ENCODE results near the gene PID1.

PID1 gene

GRCh38 chr2:229270551-229271410 lies at the start of gene PID1:
TSS of gene PID1 (minus strand) at chr2:229271287. CDS start at chr2:229271043, 244 bp downstream.
- DNase-seq (ENCODE audit: low read depth): no peak

GRCh38 chr2:229319558-229319957 lies 48.5 kb upstream of the PID1 start:
- DNase-seq (ENCODE audit: low read depth): no peak

- DNase-seq (ENCODE audit: low read depth): no peak
Observed at GRCh38 chr2:229314117-229314516, 43.0 kb upstream of the PID1 start.

- no peak for DNase-seq (ENCODE audit: low read depth)
Observed at GRCh38 chr2:229313591-229313990, 42.5 kb upstream of the PID1 start.

- DNase-seq (ENCODE audit: low read depth): no peak
Observed at GRCh38 chr2:229301237-229301636, 30.1 kb upstream of the PID1 start.

- DNase-seq (ENCODE audit: low read depth): no peak
Observed at GRCh38 chr2:229300790-229301189, 29.7 kb upstream of the PID1 start.

GRCh38 chr2:229300371-229300770 lies 29.3 kb upstream of the PID1 start:
- DNase-seq (ENCODE audit: low read depth): no peak

GRCh38 chr2:229297247-229297646 lies 26.2 kb upstream of the PID1 start:
- no peak for DNase-seq (ENCODE audit: low read depth)

GRCh38 chr2:229296536-229296935 lies 25.4 kb upstream of the PID1 start:
- DNase-seq (ENCODE audit: low read depth): no peak

GRCh38 chr2:229296016-229296415 lies 24.9 kb upstream of the PID1 start:
- no peak for DNase-seq (ENCODE audit: low read depth)

GRCh38 chr2:229287823-229288222 lies 16.7 kb upstream of the PID1 start:
- no peak for DNase-seq (ENCODE audit: low read depth)

GRCh38 chr2:229282758-229283546 lies 11.9 kb upstream of the PID1 start:
- no peak for DNase-seq (ENCODE audit: low read depth)

- DNase-seq (ENCODE audit: low read depth): no peak
Observed at GRCh38 chr2:229279516-229279915, 8.4 kb upstream of the PID1 start.

GRCh38 chr2:229275506-229275905 lies 4.4 kb upstream of the PID1 start:
- DNase-seq (ENCODE audit: low read depth): no peak

GRCh38 chr2:229273723-229274338 lies 2.7 kb upstream of the PID1 start:
- DNase-seq (ENCODE audit: low read depth): no peak

- DNase-seq (ENCODE audit: low read depth): no peak
Observed at GRCh38 chr2:229273006-229273722, 2.1 kb upstream of the PID1 start.

- no peak for DNase-seq (ENCODE audit: low read depth)
Observed at GRCh38 chr2:229269941-229270340, 1.1 kb downstream of the PID1 start.

- no peak for DNase-seq (ENCODE audit: low read depth)
Observed at GRCh38 chr2:229269146-229269545, 1.9 kb downstream of the PID1 start.

GRCh38 chr2:229268626-229269025 lies 2.5 kb downstream of the PID1 start:
- no peak for DNase-seq (ENCODE audit: low read depth)

GRCh38 chr2:229267080-229267479 lies 4.0 kb downstream of the PID1 start:
- DNase-seq (ENCODE audit: low read depth): no peak

- no peak for DNase-seq (ENCODE audit: low read depth)
Observed at GRCh38 chr2:229265727-229266126, 5.4 kb downstream of the PID1 start.

GRCh38 chr2:229261599-229261998 lies 9.5 kb downstream of the PID1 start:
- no peak for DNase-seq (ENCODE audit: low read depth)
